GM12878 (cell line): ENCODE results near the gene SNX30. TPM values are rescaled to one million over a fixed set of nuclear protein-coding genes. Genes with fewer than 3 reads are reported as not detected.

Source experiments
- ATAC-seq: fragments of 200-7000 bp; cut with Tn5 transposase; 3 replicates; pipeline ENCODE4 v1.9.1; 2020; ENCODE audit warnings: mild to moderate bottlenecking, moderate library complexity
- BruUV-seq: library from RNA; stranded (reverse); fragments of 400-500 nt; replicated peaks from 2 replicates; lab custom pipeline; 2021; lab: Mats Ljungman, UMichigan
- CTCF ChIA-PET: fragments of 300-600 bp; sonication (Branson Sonifier 250); formaldehyde crosslinking; extraction: SDS; loops from one replicate; lab custom pipeline; 2021; ENCODE audit warnings: inconsistent platforms; lab: Yijun Ruan, JAX
- POLR2A ChIA-PET: fragments of 350-600 bp; formaldehyde crosslinking; extraction: SDS; loops from one replicate; lab custom pipeline; 2021; ENCODE audit warnings: inconsistent platforms; lab: Charles Lee
- RAD21 ChIA-PET: fragments of 300-600 bp; sonication (Branson Sonifier 250); formaldehyde crosslinking; loops from one replicate; lab custom pipeline; 2023; ENCODE audit warnings: antibody characterized with exemption; ENCODE audit not compliant: unreplicated experiment; lab: Charles Lee
- SMC1A ChIA-PET: fragments of 300-600 bp; sonication (Branson Sonifier 250); formaldehyde crosslinking; loops from one replicate; lab custom pipeline; 2023; ENCODE audit not compliant: unreplicated experiment, uncharacterized antibody; lab: Charles Lee
- DNase-seq: peaks from one replicate; pipeline ENCODE4 v3.0.0-alpha.2; 2011; ENCODE audit warnings: low read depth, low spot score
- FAIRE-seq: peaks from 3 replicates; lab custom pipeline; 2011; peaks lifted over from hg19 to GRCh38; lab: Jason Lieb, UNC
- H2AFZ ChIP-seq: 2 replicates; pipeline ENCODE4 v1.6.0; 2011; ENCODE audit warnings: low read depth, low read length, control low read depth; ENCODE audit not compliant: control insufficient read depth
- H3K27ac ChIP-seq: 2 replicates; pipeline ENCODE4 v1.5.1; 2011; ENCODE audit warnings: control low read depth; ENCODE audit not compliant: control insufficient read depth, insufficient read depth
- H3K27me3 ChIP-seq, 2 experiments: replicated peaks in 1 of 2; 2 replicates each; pipeline versions ENCODE4 v1.6.0 to v1.6.1; 2011; ENCODE audit warnings: low read length in 1 of 2; ENCODE audit not compliant: control insufficient read depth in 2 of 2, insufficient read depth in 2 of 2
- H3K36me3 ChIP-seq, 2 experiments: 2 replicates each; pipeline ENCODE4 v1.5.1; 2011; ENCODE audit warnings: low read length in 1 of 2; ENCODE audit not compliant: control insufficient read depth in 2 of 2, insufficient read depth in 2 of 2
- H3K4me1 ChIP-seq: 2 replicates; pipeline ENCODE4 v1.6.1; 2011; ENCODE audit warnings: mild to moderate bottlenecking, low read length, moderate library complexity, mixed read lengths; ENCODE audit not compliant: control insufficient read depth, insufficient read depth
- H3K4me2 ChIP-seq: 2 replicates; pipeline ENCODE4 v1.6.0; 2011; ENCODE audit warnings: control low read depth; ENCODE audit not compliant: control insufficient read depth, insufficient read depth
- H3K4me3 ChIP-seq: fragments of 200-600 bp; sonication (generic); 2 replicates; pipeline ENCODE4 v1.5.1; 2016
- H3K79me2 ChIP-seq: 2 replicates; pipeline ENCODE4 v1.6.0; 2011; ENCODE audit warnings: low read length; ENCODE audit not compliant: control insufficient read depth, insufficient read depth
- H3K9ac ChIP-seq: 2 replicates; pipeline ENCODE4 v1.8.0; 2011; ENCODE audit warnings: low read length, control low read depth, mixed read lengths; ENCODE audit not compliant: control insufficient read depth, insufficient read depth
- H3K9me3 ChIP-seq: replicated peaks from 3 replicates; pipeline ENCODE4 v1.5.1; 2011; ENCODE audit warnings: mild to moderate bottlenecking, low read length; ENCODE audit not compliant: control insufficient read depth, insufficient read depth
- H4K20me1 ChIP-seq: 2 replicates; pipeline ENCODE4 v1.6.0; 2011; ENCODE audit not compliant: control insufficient read depth, insufficient read depth
- CBFB ChIP-seq: IDR thresholded peaks from 2 replicates; pipeline ENCODE4 v1.6.1; 2016; ENCODE audit warnings: antibody characterized with exemption, low read depth
- EGR1 ChIP-seq, 2 experiments: IDR thresholded peaks; 1 replicate in 1 of 2; 2 replicates in 1 of 2; pipeline ENCODE4 v1.6.1; 2011 to 2012; ENCODE audit warnings: low read depth in 2 of 2, low read length in 2 of 2, borderline replicate concordance in 1 of 2, mild to moderate bottlenecking in 1 of 2, moderate library complexity in 1 of 2
- EZH2 ChIP-seq: IDR thresholded peaks from 2 replicates; pipeline ENCODE4 v1.6.1; 2012; ENCODE audit warnings: low read depth, mild to moderate bottlenecking, control low read depth, inconsistent platforms, low read length, borderline replicate concordance; ENCODE audit not compliant: control insufficient read depth
- HCFC1 ChIP-seq: fragments of 150-350 bp; IDR thresholded peaks from 2 replicates; pipeline ENCODE4 v1.6.1; 2014; ENCODE audit warnings: low read length
- HDAC6 ChIP-seq: fragments of 200-600 bp; sonication (generic); IDR thresholded peaks from one replicate; pipeline ENCODE4 v1.8.0; 2017; ENCODE audit warnings: antibody characterized with exemption; ENCODE audit not compliant: unreplicated experiment
- KLF5 ChIP-seq: fragments of 450-650 bp; IDR thresholded peaks from 2 replicates; pipeline ENCODE4 v1.6.1; 2014; ENCODE audit warnings: mild to moderate bottlenecking; ENCODE audit not compliant: partially characterized antibody
- RAD51 ChIP-seq: fragments of 450-650 bp; IDR thresholded peaks from 2 replicates; pipeline ENCODE4 v1.6.1; 2016; ENCODE audit warnings: moderate library complexity, mild to moderate bottlenecking, inconsistent platforms
- RFX5 ChIP-seq: IDR thresholded peaks from 2 replicates; pipeline ENCODE4 v1.6.1; 2011; ENCODE audit warnings: low read depth, low read length, improper control_type of control experiment
- STAT1 ChIP-seq: fragments of 450-650 bp; conservative IDR thresholded peaks from 2 replicates; pipeline ENCODE4 v1.6.1; 2014; ENCODE audit warnings: antibody characterized with exemption, mild to moderate bottlenecking
- SUPT20H ChIP-seq: IDR thresholded peaks from 2 replicates; pipeline ENCODE4 v1.6.1; 2011; ENCODE audit warnings: low read depth, mild to moderate bottlenecking, low read length, moderate library complexity, borderline replicate concordance; ENCODE audit not compliant: control insufficient read depth
- TCF3 ChIP-seq: IDR thresholded peaks from 2 replicates; pipeline ENCODE4 v1.6.1; 2012; ENCODE audit warnings: low read depth, mild to moderate bottlenecking, low read length, borderline replicate concordance; ENCODE audit not compliant: insufficient read depth
- TCF7 ChIP-seq: IDR thresholded peaks from 2 replicates; pipeline ENCODE4 v1.6.1; 2014; ENCODE audit warnings: antibody characterized with exemption, borderline replicate concordance
- WGBS: methylation state at CpG from one replicate; pipeline ENCODE4 v1.1.6; 2016; ENCODE audit warnings: low lambda C conversion rate; ENCODE audit not compliant: insufficient replicate concordance, insufficient coverage; ENCODE audit errors: missing lambda C conversion rate; 5-methylcytosine and 5-hydroxymethylcytosine counted together
- in situ Hi-C: fragments of 300-500 bp; cut with MboI; formaldehyde crosslinking; loops from 9 replicates; pipeline ENCODE4 v1.14.3; 2018; ENCODE audit warnings: mixed read lengths
- intact Hi-C: fragments of 100-400 bp; cut with micrococcal nuclease; formaldehyde crosslinking; loops from one replicate; pipeline ENCODE4 v1.14.2; 2022; ENCODE audit not compliant: unreplicated experiment
- polyA plus RNA-seq, 11 experiments: library from polyadenylated mRNA; depleted of rRNA in 4 of 11; unstranded in 6 of 11; stranded (reverse) in 5 of 11; fragments of >200 nt; fragmentation: Nextera tagmentation in 4 of 11; fragmentation: Illumina TruSeq in 1 of 11; extraction: Ambion mirVana in 4 of 11; extraction: Trizol in 1 of 11; gene quantifications; 1 replicate in 1 of 11; 2 replicates in 10 of 11; pipeline versions ENCODE4 v1.2.1 to v1.2.3, GENCODE V29; 2011 to 2016; ENCODE audit warnings: inconsistent platforms in 2 of 11, missing spikeins in 2 of 11, low read depth in 1 of 11
- total RNA-seq, 4 experiments: library from RNA; depleted of rRNA in 3 of 4; stranded (reverse); fragments of >200 nt in 3 of 4; fragmentation: Illumina TruSeq in 1 of 4; extraction: Trizol in 1 of 4; gene quantifications; 2 replicates each; pipeline versions ENCODE4 v1.2.1 to v1.2.3, GENCODE V29; 2013 to 2021

Gene SNX30
- total and polyA plus RNA-seq, 10 of the 15 experiments (the other 5 are each of a cell fraction or from before 2014, with no cell fraction given), result 0.53 to 4.0 (median 1.5) TPM

DNA sequence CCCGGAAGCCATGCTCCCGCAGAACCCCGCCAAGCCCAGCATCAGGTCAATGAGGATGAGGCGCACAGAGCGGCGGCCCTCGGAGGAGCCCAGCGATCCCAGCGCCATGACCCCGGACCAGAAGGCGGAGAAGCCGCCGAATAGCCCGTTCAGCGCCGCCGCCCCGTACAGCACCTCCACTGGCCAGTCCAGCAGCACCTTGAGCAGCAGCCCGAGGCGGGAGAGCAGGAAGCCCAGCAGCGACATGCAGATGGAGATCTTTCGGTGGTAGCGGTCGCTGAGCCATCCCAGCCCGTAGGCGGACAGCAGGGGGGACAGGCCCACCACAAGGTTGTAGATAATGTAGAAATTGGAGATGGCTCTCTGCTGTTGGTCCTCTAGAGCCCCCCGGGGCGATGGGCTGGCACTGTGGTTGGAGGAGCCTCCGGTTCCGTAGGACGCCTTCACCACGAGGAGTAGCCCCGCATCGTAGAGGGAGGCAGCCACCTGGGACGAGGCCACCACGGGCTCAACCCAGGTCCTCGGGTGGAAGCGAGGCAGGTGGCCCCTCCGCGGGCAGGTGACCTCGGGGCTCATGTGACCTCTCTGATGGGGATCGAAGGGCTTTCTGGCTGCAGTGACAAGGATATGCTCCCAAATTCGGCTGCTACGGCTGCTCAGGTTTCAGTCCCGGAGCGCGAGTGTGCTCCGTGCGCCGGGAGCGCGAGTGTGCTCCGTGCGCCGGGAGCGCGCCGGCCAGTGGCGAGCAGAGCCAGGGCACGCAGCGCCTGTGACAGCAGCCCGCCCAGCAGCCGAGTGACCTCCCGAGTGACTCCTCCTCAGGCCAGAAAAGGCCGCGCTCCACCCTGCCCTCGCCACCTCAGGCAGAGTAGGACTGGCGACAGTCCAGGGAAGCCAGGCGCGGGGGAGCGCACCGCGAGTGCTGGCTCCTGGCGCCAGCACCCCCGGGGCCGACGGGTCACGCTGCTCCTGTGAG lies 139.8 kb downstream of the SNX30 start, which contains the start of gene SLC46A2:
SLC46A2 (minus strand) TSS at position 771 of the 976 bp plus-strand sequence; CDS start at position 576, 195 bp downstream.
- no TSS peak for BruUV-seq
- Histone ChIP-seq H3K4me3 (no peak within 1 kb of the TSS), H3K4me1 (peaks cover 5% of the 10 kb centered on the region; the same call in 1 of the 2 replicates), H3K36me3 (no peaks in the 10 kb centered on the region), H4K20me1 (no peaks in the 10 kb centered on the region), H3K9me3 (no peaks in the 10 kb centered on the region; the same call in 2 of the 3 replicates), H3K79me2 (no peaks in the 10 kb centered on the region), H3K4me2 (no peak within 1 kb of the TSS; the same call in 1 of the 2 replicates), H3K27ac (no peak within 1 kb of the TSS), H2AFZ (no peak within 1 kb of the TSS), H3K27me3 (peaks cover 3 to 10% of the 10 kb centered on the region in 2 experiments), H3K9ac (no peak within 1 kb of the TSS)
- ChIA-PET POLR2A (no interaction called here), CTCF (interaction anchor here (1.5 kb wide), 1 partner anchor 13 kb away, joined by 4 read pairs; no protein-coding TSS in a partner anchor), SMC1A (no interaction called here), RAD21 (no interaction called here)
- DNase-seq, result no peak
- TF ChIP-seq HDAC6 (peak; percentile 74), SUPT20H (no peak), TCF7 (no peak)
- in situ Hi-C loops (no loop called here), intact Hi-C loops (no loop called here)
- no peak for FAIRE-seq
- no peak for ATAC-seq
- 44% methylated on average over 78 of the region's 78 CpGs for WGBS

DNA sequence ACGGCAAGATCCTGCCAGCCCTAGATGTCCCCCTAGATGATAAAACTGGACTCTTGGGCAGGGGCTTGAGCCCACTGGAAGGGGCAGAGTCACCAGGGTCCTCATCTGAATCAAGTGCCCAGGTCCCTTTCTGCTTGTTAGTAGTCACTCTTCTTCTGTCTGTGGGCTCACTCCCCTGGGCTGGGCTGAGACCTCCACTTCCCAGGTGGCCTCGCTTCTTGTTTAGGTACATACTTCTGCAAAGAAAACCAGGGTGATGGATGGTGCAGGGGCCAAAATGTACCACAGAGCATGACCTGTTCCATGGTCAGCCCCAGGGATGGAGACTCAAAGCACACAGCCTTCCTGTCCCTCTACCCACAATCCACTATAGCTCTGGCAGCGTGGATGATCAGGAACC lies 141.0 kb downstream of the SNX30 start:
- FAIRE-seq, result no peak
- Histone ChIP-seq H3K27ac (no peak overlapping the region), H2AFZ (no peak overlapping the region), H3K27me3 (peaks cover 3 to 10% of the 10 kb centered on the region in 2 experiments), H3K9ac (no peak overlapping the region), H3K4me1 (peaks cover 11% of the 10 kb centered on the region), H3K9me3 (no peaks in the 10 kb centered on the region; the same call in 2 of the 3 replicates), H3K36me3 (no peaks in the 10 kb centered on the region), H4K20me1 (no peaks in the 10 kb centered on the region), H3K79me2 (no peaks in the 10 kb centered on the region), H3K4me2 (no peak overlapping the region), H3K4me3 (no peak overlapping the region)
- in situ Hi-C loops (no loop called here), intact Hi-C loops (no loop called here)
- ChIA-PET SMC1A (interaction anchor here (1.7 kb wide), 1 partner anchor 11 kb away, joined by 6 read pairs; no protein-coding TSS in a partner anchor), POLR2A (no interaction called here), RAD21 (no interaction called here), CTCF (no interaction called here)
- DNase-seq, result no peak
- WGBS, result 71% methylated on average over 3 of the region's 3 CpGs
- TF ChIP-seq KLF5, result no peak
- no peak for TF ChIP-seq HCFC1
- no peak for TF ChIP-seq STAT1
- TF ChIP-seq EZH2, result no peak
- TF ChIP-seq RFX5, result no peak
- no peak for TF ChIP-seq TCF3
- no peak for TF ChIP-seq RAD51
- no peak for TF ChIP-seq EGR1 (IDR thresholded peaks at IDR 0.05; ENCODE audit: borderline replicate concordance in 1 of 2, low read depth in 2 of 2, low read length in 2 of 2)
- no peak for TF ChIP-seq CBFB
- no peak for TF ChIP-seq HDAC6
- no peak for ATAC-seq
- BruUV-seq, result no TSS peak
